Measurements from ENCODE around the gene SLFN12. TPM values are rescaled to one million over a fixed set of nuclear protein-coding genes. Genes with fewer than 3 reads are reported as not detected.
A peak's percentile ranks its signal among the peaks of the same experiment; 100 is the strongest.

The SLFN12 gene
- total RNA-seq = 1 to 10 TPM; 1.3 to 2.4 TPM
- polyA plus RNA-seq (2013, experiment 1 of 2) = 7.7 TPM
- polyA plus RNA-seq (2013, experiment 2 of 2) = 7.7 TPM
- total RNA-seq = 1.5 to 21.3 (median 7.2) reads per million in 172 experiments

GRCh38 chr17:35432176-35433074, at the start of gene SLFN12:
Gene SLFN12, minus strand, starts transcription at chr17:35432500. Its CDS starts 9,472 bp downstream, at chr17:35423028.
- ATAC-seq (ENCODE audit: poor library complexity) = peak; percentile 92
- Histone ChIP-seq H3K4me1 (ENCODE audit: insufficient read depth, low read length) (peaks cover 38% of the 10 kb centered on the region), H3K4me3 (ENCODE audit: low read length) (peak within 1 kb of the TSS; percentile 88), H3K27ac (ENCODE audit: low read depth in 1 of 2, low read length in 2 of 2) (peak within 1 kb of the TSS; percentile 51 to 57), H3K36me3 (ENCODE audit: insufficient read depth, low read length) (no peaks in the 10 kb centered on the region), H3K9me3 (ENCODE audit: control insufficient read depth in 1 of 2, insufficient read depth in 1 of 2, low read length in 2 of 2) (no peaks in the 10 kb centered on the region), H3K27me3 (ENCODE audit: control insufficient read depth in 1 of 2, insufficient read depth in 2 of 2, low read length in 2 of 2) (no peaks in the 10 kb centered on the region)
- H3K36me3 Mint-ChIP-seq (ENCODE audit: low read depth) = peaks cover 6% of the 10 kb centered on the region
- peak within 1 kb of the TSS; percentile 99 for H3K4me3 Mint-ChIP-seq
- peaks cover 51% of the 10 kb centered on the region for H3K4me1 Mint-ChIP-seq (ENCODE audit: low read depth)
- POLR2A ChIA-PET = interaction anchor here (0.6 to 2.3 kb wide), 7 partner anchors 16 to 262 kb away, joined by 4 to 20 read pairs (median 10); partner anchors contain the start of genes SLFN11 and SLFN13
- no peak for TF ChIP-seq CTCF (IDR thresholded peaks at IDR 0.05)
- intact Hi-C loops (cut with DNase I, micrococcal nuclease) = loop anchor here (2.0 to 10.0 kb wide), 4 partner anchors 58 to 120 kb away; partner anchors contain the start of gene SLFN11 (in 1 of the 2)
- H3K9me3 Mint-ChIP-seq = no peaks in the 10 kb centered on the region
- peak in 13 of 14 experiments; percentile 5 to 87 (median 35) for DNase-seq
- peak within 1 kb of the TSS; percentile 85 for H3K27ac Mint-ChIP-seq
- no peaks in the 10 kb centered on the region for H3K27me3 Mint-ChIP-seq
- CTCF ChIA-PET = interaction anchor here (1.2 kb wide), 1 partner anchor 56 kb away, joined by 5 read pairs; no protein-coding TSS in a partner anchor

GRCh38 chr17:35479271-35479670, 47.0 kb upstream of the SLFN12 start:
- intact Hi-C loops (cut with DNase I, micrococcal nuclease) = no loop called here
- Mint-ChIP-seq H3K4me1 (ENCODE audit: low read depth) (peaks cover 39% of the 10 kb centered on the region), H3K9me3 (peaks cover 9% of the 10 kb centered on the region), H3K27ac (no peak overlapping the region), H3K27me3 (no peaks in the 10 kb centered on the region), H3K4me3 (no peak overlapping the region), H3K36me3 (ENCODE audit: low read depth) (peaks cover 94% of the 10 kb centered on the region)
- ATAC-seq (ENCODE audit: poor library complexity) (no peak), DNase-seq (no peak)
- Histone ChIP-seq H3K36me3 (ENCODE audit: insufficient read depth, low read length) (peaks cover 71% of the 10 kb centered on the region), H3K4me3 (ENCODE audit: low read length) (no peak overlapping the region), H3K4me1 (ENCODE audit: insufficient read depth, low read length) (peaks cover 8% of the 10 kb centered on the region), H3K9me3 (ENCODE audit: control insufficient read depth in 1 of 2, insufficient read depth in 1 of 2, low read length in 2 of 2) (peaks cover 22% of the 10 kb centered on the region in 2 experiments), H3K27me3 (ENCODE audit: control insufficient read depth in 1 of 2, insufficient read depth in 2 of 2, low read length in 2 of 2) (no peaks in the 10 kb centered on the region), H3K27ac (ENCODE audit: low read depth in 1 of 2, low read length in 2 of 2) (no peak overlapping the region)
- POLR2A ChIA-PET = interaction anchor here (0.7 kb wide), 1 partner anchor 19 kb away, joined by 4 read pairs; no protein-coding TSS in a partner anchor
- CTCF ChIA-PET = no interaction called here
- TF ChIP-seq CTCF (IDR thresholded peaks at IDR 0.05) = no peak

GRCh38 chr17:35477248-35477647, 44.9 kb upstream of the SLFN12 start:
- ChIA-PET POLR2A (no interaction called here), CTCF (no interaction called here)
- no peak overlapping the region for H3K27ac Mint-ChIP-seq
- intact Hi-C loops (cut with DNase I, micrococcal nuclease) = no loop called here
- Histone ChIP-seq H3K4me3 (ENCODE audit: low read length) (no peak overlapping the region), H3K36me3 (ENCODE audit: insufficient read depth, low read length) (peaks cover 65% of the 10 kb centered on the region), H3K27ac (ENCODE audit: low read depth in 1 of 2, low read length in 2 of 2) (no peak overlapping the region), H3K9me3 (ENCODE audit: control insufficient read depth in 1 of 2, insufficient read depth in 1 of 2, low read length in 2 of 2) (peaks cover 14% of the 10 kb centered on the region in 2 experiments), H3K4me1 (ENCODE audit: insufficient read depth, low read length) (peaks cover 2% of the 10 kb centered on the region), H3K27me3 (ENCODE audit: control insufficient read depth in 1 of 2, insufficient read depth in 2 of 2, low read length in 2 of 2) (no peaks in the 10 kb centered on the region)
- H3K4me1 Mint-ChIP-seq (ENCODE audit: low read depth) = peaks cover 35% of the 10 kb centered on the region
- no peaks in the 10 kb centered on the region for H3K27me3 Mint-ChIP-seq
- H3K9me3 Mint-ChIP-seq = peaks cover 6% of the 10 kb centered on the region
- peaks cover 95% of the 10 kb centered on the region for H3K36me3 Mint-ChIP-seq (ENCODE audit: low read depth)
- no peak for ATAC-seq (ENCODE audit: poor library complexity)
- TF ChIP-seq CTCF (IDR thresholded peaks at IDR 0.05) = no peak
- no peak overlapping the region for H3K4me3 Mint-ChIP-seq
- no peak for DNase-seq
